Fibroblast of lung (primary cell): ENCODE data around the gene ANKRD13B. TPM values are rescaled to one million over a fixed set of nuclear protein-coding genes. Genes with fewer than 3 reads are reported as not detected.

Experiments
- DNase-seq, 2 donors: peaks; one replicate each; pipeline versions ENCODE4 v3.0.0 to v3.0.0-alpha.2; 2010; ENCODE audit warnings: low read depth in 2 of 2
- H2AFZ ChIP-seq: 2 replicates; pipeline ENCODE4 v1.5.1; 2012; ENCODE audit warnings: low read length, control low read depth, inconsistent platforms
- H3K27ac ChIP-seq: 2 replicates; pipeline ENCODE4 v1.5.1; 2011; ENCODE audit warnings: low read length, control low read depth; ENCODE audit not compliant: insufficient read depth
- H3K27me3 ChIP-seq: 2 replicates; pipeline ENCODE4 v1.5.1; 2011; ENCODE audit warnings: mild to moderate bottlenecking, low read length; ENCODE audit not compliant: control insufficient read depth, insufficient read depth
- H3K36me3 ChIP-seq: 2 replicates; pipeline ENCODE4 v1.5.1; 2011; ENCODE audit warnings: low read length; ENCODE audit not compliant: control insufficient read depth, insufficient read depth
- H3K4me1 ChIP-seq: 2 replicates; pipeline ENCODE4 v1.5.1; 2011; ENCODE audit warnings: low read length; ENCODE audit not compliant: control insufficient read depth, insufficient read depth; ENCODE audit errors: extremely low read depth
- H3K4me2 ChIP-seq: 2 replicates; pipeline ENCODE4 v1.5.1; 2011; ENCODE audit warnings: low read length, control low read depth; ENCODE audit not compliant: insufficient read depth; ENCODE audit errors: extremely low read depth
- H3K4me3 ChIP-seq, 4 experiments: fragments of 200-600 bp in 1 of 4; sonication (generic) in 1 of 4; replicated peaks in 1 of 4; 2 replicates each; pipeline ENCODE4 v1.5.1; 2011 to 2016; ENCODE audit warnings: low read length in 4 of 4, low read depth in 3 of 4, mild to moderate bottlenecking in 3 of 4, control low read depth in 2 of 4, inconsistent platforms in 1 of 4, mixed read lengths in 1 of 4; ENCODE audit not compliant: insufficient read depth in 1 of 4; ENCODE audit errors: control extremely low read depth in 1 of 4
- H3K79me2 ChIP-seq: 2 replicates; pipeline ENCODE4 v1.5.1; 2012; ENCODE audit warnings: mild to moderate bottlenecking, low read length, inconsistent platforms; ENCODE audit not compliant: control insufficient read depth, insufficient read depth
- H3K9ac ChIP-seq: 2 replicates; pipeline ENCODE4 v1.5.1; 2011; ENCODE audit warnings: mild to moderate bottlenecking, low read length, control low read depth; ENCODE audit not compliant: insufficient read depth
- H3K9me3 ChIP-seq: 2 replicates; pipeline ENCODE4 v1.5.1; 2012; ENCODE audit warnings: low read depth, low read length; ENCODE audit not compliant: control insufficient read depth, insufficient read depth
- H4K20me1 ChIP-seq: 2 replicates; pipeline ENCODE4 v1.5.1; 2011; ENCODE audit warnings: low read length; ENCODE audit not compliant: control insufficient read depth, insufficient read depth; ENCODE audit errors: extremely low read depth
- CTCF ChIP-seq, 2 donors: IDR thresholded peaks in 1 of 2; conservative IDR thresholded peaks in 1 of 2; 1 replicate in 1 of 2; 2 replicates in 1 of 2; pipeline ENCODE4 v1.5.1; 2011 to 2012; ENCODE audit warnings: low read length in 2 of 2, control low read depth in 1 of 2, inconsistent platforms in 1 of 2, low read depth in 1 of 2, mild to moderate bottlenecking in 1 of 2
- EZH2 ChIP-seq: IDR thresholded peaks from 2 replicates; pipeline ENCODE4 v1.5.1; 2012; ENCODE audit warnings: low read length, control low read depth, mild to moderate bottlenecking; ENCODE audit errors: missing control alignments
- polyA plus RNA-seq, 2 donors: library from polyadenylated mRNA; depleted of rRNA in 1 of 2; stranded (reverse) in 1 of 2; unstranded in 1 of 2; fragments of >200 nt; gene quantifications; 2 replicates each; pipeline ENCODE4 v1.2.1, GENCODE V29; 2011 to 2012; ENCODE audit warnings: missing spikeins in 1 of 2
- total RNA-seq: library from RNA; depleted of rRNA; stranded (reverse); fragments of >200 nt; gene quantifications from 2 replicates; pipeline ENCODE4 v1.2.1, GENCODE V29; 2014

The ANKRD13B gene
- total and polyA plus RNA-seq, 2 donors (not counting 1 experiment from before 2014, with no cell fraction given), result 1.4 to 6.3 TPM

DNA sequence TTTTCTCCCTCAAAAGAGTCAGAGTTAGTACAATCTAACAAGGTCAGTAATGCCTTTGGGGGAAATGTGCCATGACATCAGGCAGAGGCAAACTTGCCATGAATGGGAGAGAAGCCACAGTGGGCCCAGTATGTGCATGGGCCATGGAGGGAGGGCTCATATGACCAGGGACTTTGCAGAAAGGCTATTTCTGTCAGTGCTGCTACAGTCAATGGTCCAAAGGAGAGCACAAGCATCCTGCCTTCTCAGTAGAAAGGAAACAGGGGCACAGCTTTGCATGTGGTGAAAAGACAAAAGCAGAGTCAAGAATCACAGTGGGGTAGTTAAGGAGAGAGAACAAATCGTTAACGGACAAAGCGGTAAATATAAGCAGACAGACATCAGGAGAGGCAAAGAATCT lies 41.0 kb downstream of the ANKRD13B start:
- Histone ChIP-seq H3K9me3 (no peaks in the 10 kb centered on the region), H4K20me1 (no peaks in the 10 kb centered on the region), H3K27ac (no peak overlapping the region), H3K4me2 (no peak overlapping the region), H3K36me3 (peaks cover 8% of the 10 kb centered on the region), H2AFZ (no peak overlapping the region), H3K4me1 (no peaks in the 10 kb centered on the region), H3K79me2 (no peaks in the 10 kb centered on the region), H3K4me3 (no peak overlapping the region), H3K9ac (no peak overlapping the region), H3K27me3 (no peaks in the 10 kb centered on the region)
- no peak for DNase-seq
- TF ChIP-seq CTCF (conservative IDR thresholded peaks at IDR 0.05 in 1 of 2, IDR thresholded peaks at IDR 0.05 in 1 of 2; ENCODE audit: low read depth in 1 of 2, low read length in 2 of 2) (no peak), EZH2 (no peak)

DNA sequence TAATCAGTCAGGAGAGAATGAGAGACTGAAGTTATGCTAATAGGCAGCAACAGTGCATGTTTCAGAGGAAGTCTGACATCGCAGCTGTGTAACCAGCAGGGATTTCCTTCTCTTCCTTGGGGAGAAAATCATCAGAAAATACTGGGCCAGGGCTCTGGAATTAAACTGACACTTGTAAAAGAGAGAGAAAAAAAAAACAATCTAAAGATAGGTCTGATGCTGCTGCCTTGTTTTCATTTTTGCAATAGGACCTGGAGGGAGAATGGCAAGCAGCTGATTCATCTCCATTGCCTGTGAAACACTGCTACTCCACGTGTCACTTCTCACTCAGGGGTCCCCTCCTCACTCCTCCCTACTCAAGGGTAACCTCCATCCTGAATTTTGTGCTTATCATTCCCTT lies 47.5 kb downstream of the ANKRD13B start:
- Histone ChIP-seq H3K4me2 (no peak overlapping the region), H3K36me3 (no peaks in the 10 kb centered on the region), H3K9ac (no peak overlapping the region), H4K20me1 (no peaks in the 10 kb centered on the region), H3K27ac (no peak overlapping the region), H3K4me3 (no peak overlapping the region), H2AFZ (no peak overlapping the region), H3K4me1 (peaks cover 12% of the 10 kb centered on the region), H3K9me3 (no peaks in the 10 kb centered on the region), H3K27me3 (no peaks in the 10 kb centered on the region), H3K79me2 (no peaks in the 10 kb centered on the region)
- TF ChIP-seq CTCF (conservative IDR thresholded peaks at IDR 0.05 in 1 of 2, IDR thresholded peaks at IDR 0.05 in 1 of 2; ENCODE audit: low read depth in 1 of 2, low read length in 2 of 2) (no peak), EZH2 (no peak)
- DNase-seq, result peak; percentile 46 to 60

GRCh38 chr17:29640981-29641642 lies 48.2 kb downstream of the ANKRD13B start:
- H3K79me2 ChIP-seq, result no peaks in the 10 kb centered on the region
- peak overlapping the region; percentile 2 for H3K27ac ChIP-seq
- no peak overlapping the region for H2AFZ ChIP-seq
- H3K27me3 ChIP-seq, result no peaks in the 10 kb centered on the region
- DNase-seq, result peak in 1 of 2 donors; percentile 17
- H3K4me2 ChIP-seq, result no peak overlapping the region
- no peaks in the 10 kb centered on the region for H4K20me1 ChIP-seq
- H3K9me3 ChIP-seq, result no peaks in the 10 kb centered on the region
- H3K9ac ChIP-seq, result no peak overlapping the region
- H3K36me3 ChIP-seq, result no peaks in the 10 kb centered on the region
- H3K4me1 ChIP-seq, result peaks cover 15% of the 10 kb centered on the region
- TF ChIP-seq EZH2 (no peak), CTCF (conservative IDR thresholded peaks at IDR 0.05 in 1 of 2, IDR thresholded peaks at IDR 0.05 in 1 of 2; ENCODE audit: low read depth in 1 of 2, low read length in 2 of 2) (no peak)
- no peak overlapping the region for H3K4me3 ChIP-seq
